Retinal pigment epithelial cell (primary cell): ENCODE results near the gene TTLL7.

ENCODE experiments used
- DNase-seq: peaks from one replicate; pipeline ENCODE4 v3.0.0-alpha.2; 2010; ENCODE audit warnings: low read depth
- H3K4me3 ChIP-seq: 2 replicates; pipeline ENCODE4 v1.5.1; 2011; ENCODE audit warnings: mild to moderate bottlenecking, low read length, control low read depth, moderate library complexity
- TF ChIP-seq, protein P1 (sequence below): conservative IDR thresholded peaks from 2 replicates; pipeline ENCODE4 v1.5.1; 2011; ENCODE audit warnings: low read depth, low read length, control low read depth, inconsistent platforms

The TTLL7 gene

DNA sequence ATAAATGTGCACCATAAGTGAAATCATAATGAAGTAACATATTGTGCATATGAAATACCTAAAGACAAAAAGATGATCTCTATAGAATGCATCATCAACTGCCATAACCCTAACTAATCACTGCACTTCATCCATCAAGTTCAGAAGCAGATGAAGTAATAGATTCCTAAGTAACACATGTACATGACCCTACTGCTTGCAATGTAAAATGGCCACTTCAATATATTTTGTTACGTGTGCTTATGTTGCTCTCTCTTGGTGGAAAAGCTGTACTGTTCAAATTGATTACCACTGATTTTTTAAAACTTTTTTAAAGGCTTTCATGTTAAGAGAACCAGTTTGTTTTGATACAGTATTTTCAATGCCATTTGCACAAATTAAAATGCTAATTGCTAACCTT lies 141.8 kb downstream of the TTLL7 start:
- peak; percentile 25 for DNase-seq
- H3K4me3 ChIP-seq: no peak overlapping the region
- TF ChIP-seq, protein P1, sequence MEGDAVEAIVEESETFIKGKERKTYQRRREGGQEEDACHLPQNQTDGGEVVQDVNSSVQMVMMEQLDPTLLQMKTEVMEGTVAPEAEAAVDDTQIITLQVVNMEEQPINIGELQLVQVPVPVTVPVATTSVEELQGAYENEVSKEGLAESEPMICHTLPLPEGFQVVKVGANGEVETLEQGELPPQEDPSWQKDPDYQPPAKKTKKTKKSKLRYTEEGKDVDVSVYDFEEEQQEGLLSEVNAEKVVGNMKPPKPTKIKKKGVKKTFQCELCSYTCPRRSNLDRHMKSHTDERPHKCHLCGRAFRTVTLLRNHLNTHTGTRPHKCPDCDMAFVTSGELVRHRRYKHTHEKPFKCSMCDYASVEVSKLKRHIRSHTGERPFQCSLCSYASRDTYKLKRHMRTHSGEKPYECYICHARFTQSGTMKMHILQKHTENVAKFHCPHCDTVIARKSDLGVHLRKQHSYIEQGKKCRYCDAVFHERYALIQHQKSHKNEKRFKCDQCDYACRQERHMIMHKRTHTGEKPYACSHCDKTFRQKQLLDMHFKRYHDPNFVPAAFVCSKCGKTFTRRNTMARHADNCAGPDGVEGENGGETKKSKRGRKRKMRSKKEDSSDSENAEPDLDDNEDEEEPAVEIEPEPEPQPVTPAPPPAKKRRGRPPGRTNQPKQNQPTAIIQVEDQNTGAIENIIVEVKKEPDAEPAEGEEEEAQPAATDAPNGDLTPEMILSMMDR: peak; percentile 41

DNA sequence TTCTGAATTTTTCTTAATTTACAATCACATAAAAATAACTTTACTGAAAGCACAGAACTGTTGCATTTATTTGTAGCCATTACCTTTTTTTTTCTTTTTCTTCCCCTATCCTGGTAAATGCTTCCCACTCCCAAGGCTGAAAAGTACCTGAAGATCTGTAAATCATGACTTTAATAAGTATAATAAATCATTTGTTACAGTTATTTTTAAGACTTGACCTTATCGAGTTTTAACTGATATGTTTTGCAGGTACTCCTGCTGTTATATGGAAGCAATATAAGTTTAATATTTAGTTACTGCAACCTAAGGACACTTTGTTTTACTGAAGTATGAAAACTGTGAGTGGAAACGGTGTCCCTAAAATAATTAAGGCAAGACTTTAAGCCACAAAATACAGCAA lies 142.6 kb downstream of the TTLL7 start:
- TF ChIP-seq, protein P1: no peak
- DNase-seq: no peak
- no peak overlapping the region for H3K4me3 ChIP-seq

DNA sequence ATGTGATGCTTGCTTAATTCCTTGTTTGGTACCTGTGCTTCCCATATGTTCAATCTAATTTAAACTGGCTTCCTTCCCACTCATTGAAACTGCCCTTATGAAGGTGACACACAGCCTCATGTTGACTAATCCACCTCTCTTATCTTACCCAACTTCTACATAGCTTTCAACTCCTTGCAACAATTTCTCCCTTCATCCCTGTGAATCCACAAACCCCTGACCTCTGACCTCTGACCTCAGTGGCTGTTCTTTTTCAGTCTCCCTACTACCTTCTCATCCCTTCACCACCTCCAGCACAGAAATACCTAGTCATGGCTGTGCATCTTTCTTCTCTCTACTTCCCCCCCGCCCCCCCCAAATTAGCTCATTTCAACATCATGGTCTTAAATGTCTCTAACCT lies 144.5 kb downstream of the TTLL7 start:
- TF ChIP-seq, protein P1: no peak

DNA sequence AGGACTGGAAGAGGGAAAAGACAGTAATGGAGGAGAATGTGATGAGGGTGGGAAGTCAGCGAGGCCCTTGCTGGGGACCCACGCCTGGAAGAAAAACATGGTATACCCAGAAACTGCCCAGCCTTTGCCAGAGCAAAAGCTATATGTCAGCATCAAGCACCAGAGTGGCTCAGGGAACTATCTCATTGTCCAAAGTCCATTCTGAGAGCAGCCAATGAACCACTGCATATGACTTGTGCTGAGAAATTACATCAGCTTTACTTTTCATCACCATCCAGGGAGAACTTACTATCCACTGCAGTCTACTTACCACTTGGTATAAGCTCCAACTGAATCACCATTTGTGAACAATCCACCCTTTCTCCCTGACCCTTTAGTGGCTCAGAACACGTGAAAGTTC lies 148.1 kb downstream of the TTLL7 start:
- no peak for DNase-seq
- H3K4me3 ChIP-seq: no peak overlapping the region
- TF ChIP-seq, protein P1: no peak

More for the DNA sequence above, 144.5 kb downstream of the TTLL7 start:
- DNase-seq: no peak
- no peak overlapping the region for H3K4me3 ChIP-seq

DNA sequence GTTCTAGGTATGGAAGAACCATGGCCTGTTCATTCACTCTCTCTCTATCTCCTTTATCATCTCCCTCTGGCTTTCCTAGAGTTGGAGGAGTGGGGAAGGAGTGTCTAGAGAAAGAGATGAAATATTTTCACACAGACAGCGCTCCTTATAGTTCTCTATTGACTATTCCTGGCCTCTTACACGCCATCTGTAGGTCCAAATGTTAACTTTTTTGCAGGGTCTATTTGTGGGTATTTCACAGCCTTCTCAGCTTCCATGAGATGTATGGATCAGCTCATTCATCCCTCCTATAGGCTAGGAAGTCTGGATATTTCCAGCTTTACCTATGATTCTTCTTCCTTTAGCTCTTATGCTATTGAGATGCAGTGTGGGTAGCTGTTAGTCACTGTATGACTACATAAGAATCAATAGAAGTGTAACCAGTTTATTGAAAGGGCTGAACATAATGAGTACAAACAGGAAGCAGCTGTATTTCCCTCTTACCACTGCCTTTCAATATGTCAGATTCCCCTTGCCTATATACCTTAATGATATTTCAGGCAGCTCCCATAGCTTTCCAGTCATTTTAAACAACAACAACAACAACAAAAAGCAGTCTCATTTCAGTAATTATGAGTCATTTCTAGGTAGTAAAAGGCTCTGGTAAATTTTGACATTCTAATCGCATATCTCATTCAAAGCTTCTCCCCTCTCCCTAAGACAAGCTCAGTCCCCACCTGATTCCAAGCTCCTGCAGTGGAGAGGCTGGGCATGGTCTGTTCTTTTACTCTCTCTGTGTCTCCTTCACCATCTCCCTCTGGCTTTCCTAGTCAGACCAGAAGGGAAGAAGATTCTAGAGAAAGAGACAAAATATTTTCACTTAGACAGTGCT lies 149.5 kb downstream of the TTLL7 start:
- TF ChIP-seq, protein P1: no peak
- DNase-seq: no peak
- no peak overlapping the region for H3K4me3 ChIP-seq

DNA sequence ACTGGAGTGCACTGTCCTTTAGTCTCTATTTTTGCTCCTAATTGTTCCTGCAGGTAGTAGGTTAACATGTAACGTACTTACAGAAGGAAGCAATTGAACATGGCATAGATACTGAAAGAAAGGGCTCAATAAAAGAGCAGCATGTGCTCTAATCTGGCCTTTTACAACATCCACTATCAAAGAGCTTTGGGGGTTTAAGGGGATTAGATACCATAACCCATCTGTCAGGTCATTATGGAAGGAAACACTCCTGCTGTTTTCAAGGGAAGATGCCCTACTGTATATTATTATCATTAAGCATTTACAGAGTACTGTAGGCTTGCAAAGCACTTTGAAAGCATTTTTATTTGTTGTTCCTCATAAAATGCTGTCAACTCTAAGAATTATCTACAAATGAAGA lies 152.8 kb downstream of the TTLL7 start:
- no peak overlapping the region for H3K4me3 ChIP-seq
- TF ChIP-seq, protein P1: no peak
- no peak for DNase-seq

DNA sequence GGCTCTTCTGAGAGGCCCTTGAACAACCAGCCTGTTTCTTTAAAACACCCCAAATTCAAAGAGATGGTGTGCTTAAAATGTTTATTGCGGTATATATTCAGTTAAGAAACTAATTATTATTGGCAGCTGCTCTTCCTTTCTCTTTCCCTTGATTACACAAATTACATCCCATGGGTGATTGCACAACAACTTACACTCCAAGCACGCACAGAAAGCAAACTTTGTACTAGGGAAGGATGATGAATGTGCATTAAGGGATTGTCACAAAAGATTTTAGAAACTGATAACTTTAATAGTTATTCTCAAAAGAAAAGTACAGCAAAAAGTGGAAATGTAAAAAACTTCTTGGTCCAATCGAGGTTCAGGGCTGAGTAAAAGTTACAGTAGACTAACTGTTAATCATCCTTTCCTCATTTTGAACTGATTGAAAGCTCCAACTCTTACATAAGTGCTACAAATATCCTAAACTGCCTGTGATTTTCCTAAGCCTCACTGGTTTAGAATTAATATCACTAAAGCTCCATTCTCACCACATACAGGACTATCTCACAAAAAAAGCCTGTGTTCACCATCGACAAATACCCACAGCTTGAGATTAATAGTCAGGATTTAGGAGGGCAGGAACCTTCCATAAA lies 153.4 kb downstream of the TTLL7 start:
- DNase-seq: no peak
- no peak overlapping the region for H3K4me3 ChIP-seq
- TF ChIP-seq, protein P1: no peak
